HepG2 (cell line): ENCODE results near the gene CPVL. TPM values are rescaled to one million over a fixed set of nuclear protein-coding genes. Genes with fewer than 3 reads are reported as not detected.
A peak's percentile ranks its signal among the peaks of the same experiment; 100 is the strongest.

Experiments
- CREB1 ChIP-seq, 2 experiments: fragments of 450-650 bp in 1 of 2; IDR thresholded peaks; 2 replicates each; pipeline ENCODE4 v1.6.1; 2016 to 2017; ENCODE audit warnings: control low read depth in 1 of 2, mild to moderate bottlenecking in 1 of 2, missing compliant biosample characterization in 1 of 2, missing genetic modification characterization in 1 of 2
- ELF1 ChIP-seq: sonication (generic); formaldehyde crosslinking; IDR thresholded peaks from 2 replicates; pipeline ENCODE4 v1.4.0; 2020; ENCODE audit warnings: missing genetic modification reagents
- ERF ChIP-seq: IDR thresholded peaks from 2 replicates; pipeline ENCODE4 v1.6.1; 2018; ENCODE audit warnings: missing biosample characterization, missing genetic modification reagents
- FIP1L1 ChIP-seq: fragments of 200-400 bp; formaldehyde crosslinking; IDR thresholded peaks from 2 replicates; pipeline ENCODE4 v1.6.1; 2018; ENCODE audit warnings: low read depth, mild to moderate bottlenecking, low read length, moderate library complexity, borderline replicate concordance; ENCODE audit not compliant: insufficient read depth
- FOXO4 ChIP-seq: sonication (generic); formaldehyde crosslinking; conservative IDR thresholded peaks from 2 replicates; pipeline ENCODE4 v1.8.1; 2023; ENCODE audit warnings: missing genetic modification reagents
- KDM5B ChIP-seq: sonication (generic); formaldehyde crosslinking; IDR thresholded peaks from 2 replicates; pipeline ENCODE4 v1.4.0; 2020; ENCODE audit warnings: missing genetic modification reagents, mild to moderate bottlenecking, borderline replicate concordance
- MIER2 ChIP-seq: IDR thresholded peaks from 2 replicates; pipeline ENCODE4 v1.6.1; 2016; ENCODE audit warnings: missing biosample characterization, missing genetic modification reagents
- MXD4 ChIP-seq: IDR thresholded peaks from 2 replicates; pipeline ENCODE4 v1.6.1; 2016; ENCODE audit warnings: mild to moderate bottlenecking, missing biosample characterization, missing genetic modification reagents
- NCOA2 ChIP-seq: sonication (generic); formaldehyde crosslinking; IDR thresholded peaks from 2 replicates; pipeline ENCODE4 v1.8.0; 2022; ENCODE audit warnings: inconsistent platforms
- PITX1 ChIP-seq: sonication (generic); formaldehyde crosslinking; IDR thresholded peaks from 2 replicates; pipeline ENCODE4 v1.5.1; 2020; ENCODE audit warnings: mild to moderate bottlenecking, missing genetic modification reagents
- RARG ChIP-seq: sonication (generic); formaldehyde crosslinking; IDR thresholded peaks from 2 replicates; pipeline ENCODE4 v1.4.0; 2020; ENCODE audit warnings: low read depth, mild to moderate bottlenecking, missing genetic modification reagents
- SAFB2 ChIP-seq: sonication (generic); formaldehyde crosslinking; IDR thresholded peaks from 2 replicates; pipeline ENCODE4 v1.5.1; 2020; ENCODE audit warnings: missing genetic modification reagents, low read depth, mild to moderate bottlenecking, borderline replicate concordance
- SALL1 ChIP-seq: sonication (generic); formaldehyde crosslinking; IDR thresholded peaks from 2 replicates; pipeline ENCODE4 v1.8.0; 2022; ENCODE audit warnings: mild to moderate bottlenecking, missing genetic modification reagents
- SMARCE1 ChIP-seq: fragments of 450-650 bp; IDR thresholded peaks from 2 replicates; pipeline ENCODE4 v1.6.1; 2017; ENCODE audit warnings: borderline replicate concordance
- XRCC5 ChIP-seq: fragments of 200-400 bp; formaldehyde crosslinking; optimal IDR thresholded peaks from 2 replicates; pipeline ENCODE3; 2017; ENCODE audit warnings: mild to moderate bottlenecking, low read length
- ZBTB42 ChIP-seq: sonication (generic); formaldehyde crosslinking; IDR thresholded peaks from 2 replicates; pipeline ENCODE4 v1.5.0; 2020; ENCODE audit warnings: mild to moderate bottlenecking, missing genetic modification reagents
- ZNF17 ChIP-seq: sonication (generic); formaldehyde crosslinking; IDR thresholded peaks from 2 replicates; pipeline ENCODE4 v1.5.0; 2020; ENCODE audit warnings: mild to moderate bottlenecking, missing genetic modification reagents
- ZNF24 ChIP-seq: fragments of 450-650 bp; IDR thresholded peaks from 2 replicates; pipeline ENCODE4 v1.6.1; 2017; ENCODE audit warnings: antibody characterized with exemption, mild to moderate bottlenecking
- ZNF337 ChIP-seq: sonication (generic); formaldehyde crosslinking; IDR thresholded peaks from 2 replicates; pipeline ENCODE4 v1.5.1; 2020; ENCODE audit warnings: missing genetic modification reagents, low read depth, mild to moderate bottlenecking, borderline replicate concordance
- ZNF841 ChIP-seq: sonication (generic); formaldehyde crosslinking; IDR thresholded peaks from 2 replicates; pipeline ENCODE4 v1.8.1; 2023; ENCODE audit warnings: missing genetic modification reagents, borderline replicate concordance
- ZNF883 ChIP-seq: sonication (generic); formaldehyde crosslinking; IDR thresholded peaks from 2 replicates; pipeline ENCODE4 v1.5.1; 2020; ENCODE audit warnings: mild to moderate bottlenecking, missing genetic modification reagents; ENCODE audit errors: not compliant biosample characterization
- polyA plus RNA-seq, 8 experiments: library from polyadenylated mRNA; depleted of rRNA in 3 of 8; stranded (reverse) in 7 of 8; unstranded in 1 of 8; fragments of >200 nt; fragmentation: Illumina TruSeq in 4 of 8; extraction: Trizol in 4 of 8; gene quantifications; 2 replicates each; pipeline versions ENCODE4 v1.2.1 to v1.2.3, GENCODE V29; 2011 to 2016; ENCODE audit warnings: low read depth in 4 of 8, missing spikeins in 1 of 8, mixed read lengths in 1 of 8; ENCODE audit not compliant: insufficient read depth in 1 of 8
- total RNA-seq, 5 experiments: library from RNA; depleted of rRNA; stranded (reverse); fragments of >200 nt; fragmentation: Illumina TruSeq; extraction: Trizol; gene quantifications; 2 replicates each; pipeline ENCODE4 v1.2.3, GENCODE V29; 2016; ENCODE audit warnings: low read depth in 1 of 5
- TF ChIP-seq, protein P1 (sequence below): sonication (generic); formaldehyde crosslinking; IDR thresholded peaks from 2 replicates; pipeline ENCODE4 v1.8.0; 2023; ENCODE audit warnings: mild to moderate bottlenecking, missing genetic modification reagents
- TF ChIP-seq, protein P2 (sequence below): sonication (generic); formaldehyde crosslinking; IDR thresholded peaks from 2 replicates; pipeline ENCODE4 v1.5.0; 2020; ENCODE audit warnings: missing genetic modification reagents
- TF ChIP-seq, protein P3 (sequence below): sonication (generic); formaldehyde crosslinking; IDR thresholded peaks from 2 replicates; pipeline ENCODE4 v1.4.0; 2020; ENCODE audit warnings: mild to moderate bottlenecking, missing genetic modification reagents

The CPVL gene
- total and polyA plus RNA-seq, 2 of the 13 experiments (the other 11 are each of a cell fraction or from before 2014, with no cell fraction given): 59.2 to 294 TPM

DNA sequence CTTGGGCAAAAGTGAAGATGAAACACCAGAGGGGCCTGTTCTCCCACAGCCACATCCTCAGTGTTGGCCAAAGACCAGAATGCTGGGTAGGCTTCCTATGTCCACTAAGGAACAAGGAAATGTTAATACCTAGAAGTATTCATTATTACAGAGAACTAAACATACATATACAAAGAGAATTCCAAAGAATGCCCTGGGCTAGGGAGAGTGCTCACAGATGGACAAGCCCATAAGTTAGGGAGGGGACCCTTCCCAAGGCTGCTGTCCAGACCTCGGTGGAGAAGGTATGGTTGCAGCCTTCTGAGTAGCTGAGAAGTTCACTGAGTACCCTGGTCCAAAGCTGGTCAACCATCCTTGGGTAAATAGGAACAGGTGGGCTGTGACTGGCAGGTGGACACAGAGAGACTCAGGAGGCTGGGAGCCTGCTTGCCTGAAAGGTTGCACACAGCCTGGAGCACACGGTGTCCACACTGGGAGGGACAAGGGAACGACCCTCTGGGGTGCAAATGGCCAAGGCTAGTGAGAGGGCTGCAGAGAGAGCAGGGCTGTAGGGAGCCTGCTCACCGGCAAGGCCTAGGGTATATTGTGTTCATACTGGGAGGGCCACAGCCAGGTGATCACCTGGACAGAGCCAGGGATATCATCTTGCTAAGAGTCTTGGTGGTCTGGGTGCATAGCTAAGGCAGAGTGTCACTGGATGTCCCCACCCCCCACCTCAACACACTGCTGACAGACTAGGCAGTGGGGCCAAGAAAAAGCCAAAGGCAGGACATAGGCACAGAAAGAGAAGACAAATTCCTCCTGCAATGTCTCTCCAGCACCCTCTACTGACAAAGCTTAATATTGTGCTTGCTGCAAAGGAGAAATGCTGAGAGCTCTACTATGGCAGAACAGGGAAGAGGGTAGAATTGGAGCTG is 40.3 kb downstream of the CPVL start (continued):
- TF ChIP-seq, protein P1, sequence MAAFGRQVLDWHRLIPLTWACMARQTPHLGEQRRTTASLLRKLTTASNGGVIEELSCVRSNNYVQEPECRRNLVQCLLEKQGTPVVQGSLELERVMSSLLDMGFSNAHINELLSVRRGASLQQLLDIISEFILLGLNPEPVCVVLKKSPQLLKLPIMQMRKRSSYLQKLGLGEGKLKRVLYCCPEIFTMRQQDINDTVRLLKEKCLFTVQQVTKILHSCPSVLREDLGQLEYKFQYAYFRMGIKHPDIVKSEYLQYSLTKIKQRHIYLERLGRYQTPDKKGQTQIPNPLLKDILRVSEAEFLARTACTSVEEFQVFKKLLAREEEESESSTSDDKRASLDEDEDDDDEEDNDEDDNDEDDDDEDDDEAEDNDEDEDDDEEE (CRISPR knock-in tag): 0 out of 2 replicates have a peak, but pooled peaks have one; percentile 60
- TF ChIP-seq SMARCE1: no peak
- TF ChIP-seq PITX1 (CRISPR knock-in tag): no peak
- no peak for TF ChIP-seq ZNF17 (CRISPR knock-in tag)
- 0 out of 2 replicates have a peak, but pooled peaks have one; percentile 76 for TF ChIP-seq FOXO4
- no peak for TF ChIP-seq MXD4 (CRISPR knock-in tag)
- no peak for TF ChIP-seq ELF1 (CRISPR knock-in tag)
- TF ChIP-seq, protein P2, sequence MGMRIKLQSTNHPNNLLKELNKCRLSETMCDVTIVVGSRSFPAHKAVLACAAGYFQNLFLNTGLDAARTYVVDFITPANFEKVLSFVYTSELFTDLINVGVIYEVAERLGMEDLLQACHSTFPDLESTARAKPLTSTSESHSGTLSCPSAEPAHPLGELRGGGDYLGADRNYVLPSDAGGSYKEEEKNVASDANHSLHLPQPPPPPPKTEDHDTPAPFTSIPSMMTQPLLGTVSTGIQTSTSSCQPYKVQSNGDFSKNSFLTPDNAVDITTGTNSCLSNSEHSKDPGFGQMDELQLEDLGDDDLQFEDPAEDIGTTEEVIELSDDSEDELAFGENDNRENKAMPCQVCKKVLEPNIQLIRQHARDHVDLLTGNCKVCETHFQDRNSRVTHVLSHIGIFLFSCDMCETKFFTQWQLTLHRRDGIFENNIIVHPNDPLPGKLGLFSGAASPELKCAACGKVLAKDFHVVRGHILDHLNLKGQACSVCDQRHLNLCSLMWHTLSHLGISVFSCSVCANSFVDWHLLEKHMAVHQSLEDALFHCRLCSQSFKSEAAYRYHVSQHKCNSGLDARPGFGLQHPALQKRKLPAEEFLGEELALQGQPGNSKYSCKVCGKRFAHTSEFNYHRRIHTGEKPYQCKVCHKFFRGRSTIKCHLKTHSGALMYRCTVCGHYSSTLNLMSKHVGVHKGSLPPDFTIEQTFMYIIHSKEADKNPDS (CRISPR knock-in tag): 0 out of 2 replicates have a peak, but pooled peaks have one; percentile 47
- TF ChIP-seq ZBTB42 (CRISPR knock-in tag): no peak
- TF ChIP-seq, protein P3, sequence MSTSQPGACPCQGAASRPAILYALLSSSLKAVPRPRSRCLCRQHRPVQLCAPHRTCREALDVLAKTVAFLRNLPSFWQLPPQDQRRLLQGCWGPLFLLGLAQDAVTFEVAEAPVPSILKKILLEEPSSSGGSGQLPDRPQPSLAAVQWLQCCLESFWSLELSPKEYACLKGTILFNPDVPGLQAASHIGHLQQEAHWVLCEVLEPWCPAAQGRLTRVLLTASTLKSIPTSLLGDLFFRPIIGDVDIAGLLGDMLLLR: no peak
- no peak for TF ChIP-seq MIER2 (CRISPR knock-in tag)
- no peak for TF ChIP-seq KDM5B
- no peak for TF ChIP-seq ZNF841 (CRISPR knock-in tag)
- TF ChIP-seq CREB1 (IDR thresholded peaks at IDR 0.05): no peak
- no peak for TF ChIP-seq CREB1 (CRISPR knock-in tag; IDR thresholded peaks at IDR 0.05)
- TF ChIP-seq ZNF24: no peak
- TF ChIP-seq XRCC5: no peak
- TF ChIP-seq FIP1L1: no peak
- TF ChIP-seq SAFB2 (CRISPR knock-in tag): no peak
- TF ChIP-seq ERF (CRISPR knock-in tag): no peak
- TF ChIP-seq NCOA2 (CRISPR knock-in tag): no peak
- TF ChIP-seq RARG (CRISPR knock-in tag): no peak
- TF ChIP-seq ZNF337 (CRISPR knock-in tag): no peak
- 0 out of 2 replicates have a peak, but pooled peaks have one; percentile 20 for TF ChIP-seq SALL1 (CRISPR knock-in tag)
- no peak for TF ChIP-seq ZNF883 (CRISPR knock-in tag)
